Effector memory CD8-positive, alpha-beta T cell (primary cell): ENCODE data around the gene PCCA.

Source experiments
- ATAC-seq: fragments of 150-1000 bp; cut with Tn5 transposase; replicated peaks from 2 replicates; pipeline ENCODE4 v1.10.0; 2021; ENCODE audit warnings: mild to moderate bottlenecking, moderate library complexity
- DNase-seq, 3 experiments: peaks; one replicate each; pipeline ENCODE4 v3.0.0; 2021
- H3K27ac Mint-ChIP-seq, 2 donors: one replicate each; pipeline ENCODE4 v1.8.0; 2022; ENCODE audit warnings: mild to moderate bottlenecking in 2 of 2, mixed read lengths in 2 of 2, moderate library complexity in 2 of 2
- H3K27me3 Mint-ChIP-seq, 2 donors: one replicate each; pipeline ENCODE4 v1.8.0; 2022; ENCODE audit warnings: mixed read lengths in 2 of 2
- H3K36me3 Mint-ChIP-seq: one replicate; pipeline ENCODE4 v1.8.0; 2022; ENCODE audit warnings: mild to moderate bottlenecking, moderate library complexity, mixed read lengths; ENCODE audit not compliant: insufficient read depth
- H3K4me1 Mint-ChIP-seq, 2 donors: one replicate each; pipeline ENCODE4 v1.8.0; 2022; ENCODE audit warnings: low read depth in 2 of 2, mixed read lengths in 2 of 2
- H3K4me3 Mint-ChIP-seq, 2 donors: one replicate each; pipeline ENCODE4 v1.8.0; 2022; ENCODE audit warnings: mild to moderate bottlenecking in 2 of 2, mixed read lengths in 2 of 2, moderate library complexity in 2 of 2
- H3K9me3 Mint-ChIP-seq, 2 donors: one replicate each; pipeline ENCODE4 v1.8.0; 2022; ENCODE audit warnings: mixed read lengths in 2 of 2

The PCCA gene

DNA sequence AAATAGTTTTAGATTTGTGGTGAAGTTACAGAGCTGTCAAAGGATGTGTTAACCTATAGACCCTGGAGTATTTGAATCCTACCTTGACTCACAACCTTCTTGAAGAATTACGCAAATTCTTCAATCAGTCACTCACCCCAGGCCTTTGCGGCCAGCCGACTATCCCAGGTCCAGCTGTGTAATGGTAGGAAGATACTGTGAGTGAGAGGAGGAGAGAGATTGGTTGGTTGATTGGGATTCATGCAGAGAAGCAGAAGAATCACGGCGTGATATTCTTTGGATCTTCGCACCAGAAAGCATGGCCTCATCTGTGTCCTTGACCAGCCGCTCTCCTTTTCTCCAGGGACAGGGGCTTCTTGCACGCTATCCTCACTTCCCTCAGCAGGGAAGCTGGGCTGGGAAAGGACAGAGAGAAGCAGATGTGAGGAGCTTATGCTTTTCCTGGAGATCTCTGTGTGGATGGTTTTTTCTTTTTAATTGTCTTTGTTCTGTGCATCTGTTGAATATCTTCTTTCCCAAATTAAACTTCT, 250.6 kb downstream of the PCCA start:
- no peak overlapping the region for H3K27ac Mint-ChIP-seq
- peaks cover 0 to 1% of the 10 kb centered on the region in 2 donors for H3K9me3 Mint-ChIP-seq
- no peaks in the 10 kb centered on the region for H3K36me3 Mint-ChIP-seq
- H3K4me3 Mint-ChIP-seq: no peak overlapping the region
- no peak for ATAC-seq
- DNase-seq: no peak
- H3K4me1 Mint-ChIP-seq: peaks cover 17% of the 10 kb centered on the region in 2 donors
- H3K27me3 Mint-ChIP-seq: no peaks in the 10 kb centered on the region

DNA sequence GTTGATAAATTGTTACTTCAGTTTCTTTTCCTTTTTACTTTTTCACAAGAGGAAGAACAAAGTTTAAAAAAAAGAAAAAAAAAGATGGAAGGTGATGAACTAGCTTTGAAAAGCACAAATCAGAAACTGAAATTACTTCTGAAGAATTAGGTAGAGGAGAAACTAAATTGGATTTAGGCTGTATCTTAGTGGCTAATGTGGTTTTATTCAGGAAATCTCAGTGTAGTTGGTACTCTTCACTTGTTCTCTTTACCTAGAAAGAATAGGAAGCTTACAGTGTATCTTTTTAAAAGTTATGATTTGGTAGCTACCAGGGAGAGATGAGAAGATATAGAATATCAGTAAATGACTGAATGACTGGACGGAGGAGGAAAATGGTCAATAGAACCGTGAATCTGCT, 252.0 kb downstream of the PCCA start:
- no peak for DNase-seq
- Mint-ChIP-seq H3K4me1 (peaks cover 16 to 17% of the 10 kb centered on the region in 2 donors), H3K27me3 (no peaks in the 10 kb centered on the region), H3K9me3 (no peaks in the 10 kb centered on the region), H3K4me3 (peak overlapping the region in 1 of 2 donors; percentile 32), H3K36me3 (no peaks in the 10 kb centered on the region), H3K27ac (peak overlapping the region; percentile 14 to 81)
- no peak for ATAC-seq

DNA sequence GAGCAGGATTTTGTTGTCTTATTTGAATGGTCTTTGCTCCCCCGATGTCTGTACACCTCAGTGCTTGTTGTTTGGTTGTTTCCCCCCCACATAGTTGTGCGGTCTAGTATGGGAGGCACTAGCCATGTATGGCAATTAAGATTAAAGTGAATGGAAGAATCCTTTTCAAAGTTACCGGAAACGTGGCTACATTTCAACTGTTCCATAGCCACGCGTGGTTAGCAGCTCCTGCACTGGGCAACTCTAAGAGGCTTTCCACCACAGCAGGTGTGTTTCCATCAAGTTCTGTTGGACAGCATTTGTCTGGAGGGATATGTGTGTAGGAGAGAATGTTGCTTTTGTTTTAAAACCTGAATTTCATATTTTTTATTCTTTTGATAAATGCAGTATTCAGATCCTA, 252.4 kb downstream of the PCCA start:
- Mint-ChIP-seq H3K36me3 (no peaks in the 10 kb centered on the region), H3K4me1 (peaks cover 16 to 17% of the 10 kb centered on the region in 2 donors), H3K9me3 (no peaks in the 10 kb centered on the region), H3K27me3 (no peaks in the 10 kb centered on the region), H3K4me3 (no peak overlapping the region), H3K27ac (peak overlapping the region; percentile 14 to 81)
- no peak for DNase-seq
- no peak for ATAC-seq

DNA sequence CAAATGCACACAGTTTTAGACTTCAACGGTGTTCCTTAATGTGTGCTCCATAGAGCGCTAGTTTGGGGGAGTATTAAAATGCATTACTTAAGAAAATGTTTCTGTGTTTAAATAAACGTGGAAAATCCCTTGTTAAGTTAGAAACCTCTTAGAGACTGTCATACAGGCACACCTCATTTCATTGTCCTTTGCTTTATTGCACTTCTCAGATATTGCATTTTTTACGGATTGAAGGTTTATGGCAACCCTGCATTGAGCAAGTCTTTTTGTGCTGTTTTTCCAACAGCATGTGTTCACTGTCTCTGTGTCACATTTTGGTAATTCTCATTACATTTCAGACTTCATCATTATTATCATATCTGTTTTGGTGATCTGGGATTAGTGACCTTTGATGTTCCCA, 255.7 kb downstream of the PCCA start:
- DNase-seq (no peak), ATAC-seq (no peak)
- Mint-ChIP-seq H3K36me3 (no peaks in the 10 kb centered on the region), H3K4me1 (peaks cover 16 to 17% of the 10 kb centered on the region in 2 donors), H3K27ac (no peak overlapping the region), H3K4me3 (no peak overlapping the region), H3K9me3 (no peaks in the 10 kb centered on the region), H3K27me3 (no peaks in the 10 kb centered on the region)

DNA sequence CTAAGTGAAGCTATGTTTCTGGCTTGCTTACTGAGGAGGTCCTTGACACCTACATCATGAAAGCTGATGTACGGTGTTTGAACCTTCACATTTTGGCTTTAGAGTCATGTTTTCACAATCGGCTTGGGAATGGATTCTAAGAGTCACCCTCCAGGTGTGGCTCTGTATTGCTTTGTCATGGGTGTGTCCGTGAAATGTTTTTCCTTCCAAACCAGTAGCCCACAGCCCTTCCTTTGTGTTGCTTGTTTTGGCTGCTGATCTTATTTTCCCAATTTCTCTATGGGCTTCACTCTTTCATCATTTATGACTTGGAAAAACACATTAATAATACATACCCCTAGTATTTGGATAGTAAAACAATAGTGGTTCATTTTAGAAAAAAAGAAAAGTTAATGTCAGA, 259.1 kb downstream of the PCCA start:
- H3K4me3 Mint-ChIP-seq: no peak overlapping the region
- H3K36me3 Mint-ChIP-seq: no peaks in the 10 kb centered on the region
- no peak for DNase-seq
- no peaks in the 10 kb centered on the region for H3K27me3 Mint-ChIP-seq
- no peaks in the 10 kb centered on the region for H3K9me3 Mint-ChIP-seq
- no peaks in the 10 kb centered on the region for H3K4me1 Mint-ChIP-seq
- H3K27ac Mint-ChIP-seq: no peak overlapping the region
- ATAC-seq: no peak

DNA sequence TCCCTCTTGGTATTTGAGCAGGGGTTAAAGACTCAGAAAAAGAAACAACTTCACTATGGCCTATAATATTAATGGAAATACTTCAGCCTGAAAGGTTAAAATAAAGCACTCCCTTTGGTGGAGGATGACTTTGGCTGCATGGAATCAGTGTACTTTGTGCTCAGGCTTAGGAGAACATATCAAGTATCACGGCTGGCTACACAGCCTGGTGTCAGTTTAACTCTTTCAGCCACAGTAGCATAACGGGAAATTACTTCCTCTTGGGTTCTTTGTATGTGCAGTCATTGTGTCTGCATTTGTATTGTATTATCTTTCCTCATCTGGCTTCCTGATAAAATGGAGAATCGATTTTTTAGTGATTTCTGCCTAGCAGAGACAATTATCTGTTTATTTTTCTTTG, 260.7 kb downstream of the PCCA start:
- Mint-ChIP-seq H3K36me3 (no peaks in the 10 kb centered on the region), H3K9me3 (no peaks in the 10 kb centered on the region), H3K4me3 (no peak overlapping the region), H3K4me1 (no peaks in the 10 kb centered on the region), H3K27me3 (no peaks in the 10 kb centered on the region), H3K27ac (no peak overlapping the region)
- DNase-seq: no peak
- ATAC-seq: no peak

DNA sequence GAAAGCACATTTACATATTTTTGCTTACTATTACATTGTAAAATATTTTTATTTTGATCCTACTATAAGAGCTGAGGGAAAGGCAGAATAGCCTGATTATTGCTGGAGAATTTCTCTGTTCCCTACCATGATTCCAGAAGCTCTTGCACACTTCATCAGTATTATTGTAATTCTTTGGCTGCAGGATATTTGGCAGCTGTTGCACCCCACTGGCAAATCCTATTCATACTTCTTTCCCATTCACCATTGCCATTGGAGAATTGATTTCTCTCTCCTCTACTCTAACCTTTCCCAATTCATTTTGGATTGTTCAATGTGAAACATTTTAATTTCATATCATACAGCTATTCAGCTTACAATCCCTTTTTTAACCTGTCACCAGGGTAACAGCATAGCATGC, 261.7 kb downstream of the PCCA start:
- H3K9me3 Mint-ChIP-seq: no peaks in the 10 kb centered on the region
- no peak overlapping the region for H3K4me3 Mint-ChIP-seq
- no peaks in the 10 kb centered on the region for H3K27me3 Mint-ChIP-seq
- no peak for DNase-seq
- no peak overlapping the region for H3K27ac Mint-ChIP-seq
- H3K4me1 Mint-ChIP-seq: no peaks in the 10 kb centered on the region
- no peaks in the 10 kb centered on the region for H3K36me3 Mint-ChIP-seq
- ATAC-seq: no peak

DNA sequence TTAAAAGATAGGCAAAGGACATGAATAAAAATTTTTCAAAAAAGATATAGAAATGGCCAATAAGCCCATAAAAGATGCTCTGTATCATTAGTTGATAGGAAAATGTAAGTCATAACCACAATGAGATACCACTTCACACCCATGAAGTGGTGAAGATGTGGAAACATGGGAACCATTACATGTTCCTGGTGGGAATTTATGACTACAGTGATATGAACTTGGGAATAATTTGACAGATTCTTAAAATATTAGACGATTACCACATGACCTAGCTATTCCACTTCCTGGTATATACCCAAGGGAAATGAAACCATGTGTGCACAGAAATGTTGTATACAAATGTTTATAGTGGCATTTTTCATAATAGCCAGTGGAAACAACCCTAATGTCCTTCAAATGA, 267.5 kb downstream of the PCCA start:
- Mint-ChIP-seq H3K9me3 (no peaks in the 10 kb centered on the region), H3K27me3 (no peaks in the 10 kb centered on the region)

DNA sequence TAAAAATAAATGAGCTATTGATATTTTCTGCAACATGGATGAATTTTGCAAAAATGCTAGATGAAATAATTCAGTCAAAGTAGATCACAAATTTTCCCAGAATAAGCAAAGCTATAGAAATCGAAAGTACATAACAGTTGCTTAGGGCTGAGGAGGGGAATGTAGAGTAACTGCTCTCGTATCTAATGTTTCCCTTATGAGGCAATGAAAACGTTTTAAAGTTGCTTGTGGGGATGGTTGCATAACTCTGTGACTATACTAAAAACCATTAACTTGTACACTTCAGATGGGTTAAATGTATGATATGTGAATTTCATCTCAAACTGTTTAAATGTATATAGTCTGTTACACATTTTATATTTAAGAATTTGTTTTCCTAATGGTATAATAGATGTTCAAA, 268.0 kb downstream of the PCCA start:
- H3K4me3 Mint-ChIP-seq: no peak overlapping the region
- H3K4me1 Mint-ChIP-seq: no peaks in the 10 kb centered on the region
- H3K36me3 Mint-ChIP-seq: no peaks in the 10 kb centered on the region
- H3K27me3 Mint-ChIP-seq: no peaks in the 10 kb centered on the region
- ATAC-seq (no peak), DNase-seq (no peak)
- H3K9me3 Mint-ChIP-seq: no peaks in the 10 kb centered on the region
- H3K27ac Mint-ChIP-seq: no peak overlapping the region

More for the DNA sequence above, 267.5 kb downstream of the PCCA start:
- Mint-ChIP-seq H3K4me1 (no peaks in the 10 kb centered on the region), H3K4me3 (no peak overlapping the region), H3K36me3 (no peaks in the 10 kb centered on the region), H3K27ac (no peak overlapping the region)
- no peak for DNase-seq
- no peak for ATAC-seq

DNA sequence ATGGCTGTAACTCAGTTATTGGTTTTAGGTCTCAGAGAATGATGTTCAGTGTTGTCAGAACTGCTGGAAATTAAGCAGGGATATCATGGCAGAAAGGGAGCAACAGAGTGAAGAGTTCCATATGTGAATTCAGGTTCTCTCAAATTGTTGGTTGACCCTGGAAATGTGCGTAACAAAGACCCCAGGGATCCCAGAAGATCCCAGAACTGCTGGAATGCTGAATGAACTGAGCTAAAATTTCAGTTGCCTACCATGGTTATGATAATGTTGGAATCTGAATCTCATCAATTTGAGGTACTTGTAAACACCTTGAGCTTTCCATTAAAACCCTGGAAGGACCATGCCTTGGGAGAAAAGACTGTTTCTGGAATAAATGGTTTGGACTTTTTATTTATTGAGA, 268.9 kb downstream of the PCCA start:
- H3K27ac Mint-ChIP-seq: no peak overlapping the region
- H3K9me3 Mint-ChIP-seq: no peaks in the 10 kb centered on the region
- ATAC-seq (no peak), DNase-seq (no peak)
- H3K4me3 Mint-ChIP-seq: no peak overlapping the region
- no peaks in the 10 kb centered on the region for H3K27me3 Mint-ChIP-seq
- H3K36me3 Mint-ChIP-seq: no peaks in the 10 kb centered on the region
- H3K4me1 Mint-ChIP-seq: no peaks in the 10 kb centered on the region

DNA sequence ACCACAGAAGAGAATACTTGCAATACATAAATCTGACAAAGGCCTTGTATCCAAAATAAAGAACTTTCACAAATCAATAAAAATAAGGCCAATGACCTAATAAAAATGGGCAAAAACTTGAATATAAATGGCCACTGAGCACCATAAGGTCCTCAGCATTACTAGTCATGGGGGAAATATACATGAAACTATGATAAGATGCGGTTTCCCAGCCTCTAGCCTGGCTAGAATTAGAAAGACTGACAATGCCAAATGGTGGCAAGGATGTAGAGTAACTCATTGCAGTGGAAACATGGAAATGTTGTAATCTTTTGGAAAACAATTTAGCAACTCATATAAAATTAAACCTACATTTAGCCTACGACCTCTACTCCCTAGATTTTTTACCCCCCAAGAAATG, 272.6 kb downstream of the PCCA start:
- ATAC-seq (no peak), DNase-seq (no peak)
- Mint-ChIP-seq H3K4me1 (peaks cover 3 to 4% of the 10 kb centered on the region in 2 donors), H3K9me3 (no peaks in the 10 kb centered on the region), H3K4me3 (no peak overlapping the region), H3K27me3 (no peaks in the 10 kb centered on the region), H3K27ac (no peak overlapping the region), H3K36me3 (no peaks in the 10 kb centered on the region)

DNA sequence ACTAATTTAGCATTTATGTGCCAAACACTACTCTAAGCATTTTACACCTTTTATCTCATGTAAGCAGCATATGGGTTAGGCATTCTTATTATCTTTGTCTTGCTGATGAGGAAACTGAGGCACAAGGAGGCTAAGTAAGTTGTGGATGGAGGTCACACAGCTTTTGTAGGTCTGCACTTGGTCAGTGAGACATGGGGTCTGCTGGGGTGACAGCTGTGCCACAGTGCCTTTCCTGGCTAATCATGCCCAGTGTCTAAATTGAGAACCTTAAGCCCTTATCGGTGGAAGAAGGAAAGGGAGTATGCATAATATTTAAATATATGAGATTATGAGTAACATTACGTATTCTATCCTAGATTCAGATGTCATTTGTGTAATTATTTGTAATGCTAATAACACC, 273.5 kb downstream of the PCCA start:
- no peaks in the 10 kb centered on the region for H3K27me3 Mint-ChIP-seq
- peaks cover 3 to 4% of the 10 kb centered on the region in 2 donors for H3K4me1 Mint-ChIP-seq
- no peak for DNase-seq
- H3K9me3 Mint-ChIP-seq: no peaks in the 10 kb centered on the region
- H3K4me3 Mint-ChIP-seq: no peak overlapping the region
- no peaks in the 10 kb centered on the region for H3K36me3 Mint-ChIP-seq
- ATAC-seq: no peak
- H3K27ac Mint-ChIP-seq: no peak overlapping the region

DNA sequence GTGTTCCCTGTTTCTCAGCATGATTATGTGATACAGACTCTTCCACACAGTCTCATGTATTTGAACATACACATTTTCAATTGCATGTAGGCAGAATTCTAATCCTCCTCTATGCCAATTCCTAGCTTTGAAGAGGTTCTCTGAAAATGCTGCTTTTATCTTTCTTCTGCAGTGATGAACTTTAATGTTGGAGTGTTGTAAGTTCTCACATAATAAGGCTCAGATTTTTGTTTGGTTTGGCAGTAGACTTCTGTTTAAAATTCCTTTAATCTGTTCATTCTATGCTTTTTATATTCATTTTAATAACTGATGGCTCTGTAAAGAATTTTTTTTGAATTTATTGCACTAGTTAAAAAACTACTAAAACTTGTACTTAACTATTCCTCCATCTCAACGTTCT, 273.9 kb downstream of the PCCA start:
- Mint-ChIP-seq H3K9me3 (no peaks in the 10 kb centered on the region), H3K27ac (no peak overlapping the region), H3K36me3 (no peaks in the 10 kb centered on the region), H3K4me3 (no peak overlapping the region), H3K4me1 (peaks cover 3 to 4% of the 10 kb centered on the region in 2 donors), H3K27me3 (no peaks in the 10 kb centered on the region)
- ATAC-seq (no peak), DNase-seq (no peak)

DNA sequence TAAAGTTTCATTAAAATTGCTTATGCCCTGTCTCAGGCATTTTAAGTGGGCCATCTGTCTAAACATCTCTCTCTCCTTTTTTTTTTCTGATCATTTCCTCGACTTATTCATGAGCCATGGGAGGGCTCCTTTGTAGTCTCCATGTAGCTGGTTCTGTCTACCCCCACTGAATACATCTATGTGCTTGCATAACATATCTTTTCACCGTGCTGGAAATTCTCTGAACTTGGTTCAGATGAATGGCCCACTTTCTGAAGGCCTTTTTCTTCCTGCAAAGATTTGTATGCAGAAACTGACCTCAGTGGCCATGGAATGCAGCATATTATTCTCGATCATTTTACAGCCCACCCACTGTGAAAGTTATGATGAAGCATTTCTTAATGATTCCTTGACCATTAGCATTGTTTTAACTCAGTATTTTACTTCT, 274.4 kb downstream of the PCCA start:
- Mint-ChIP-seq H3K27me3 (no peaks in the 10 kb centered on the region), H3K36me3 (no peaks in the 10 kb centered on the region), H3K9me3 (no peaks in the 10 kb centered on the region), H3K4me1 (peaks cover 3 to 4% of the 10 kb centered on the region in 2 donors), H3K4me3 (no peak overlapping the region), H3K27ac (no peak overlapping the region)
- DNase-seq (no peak), ATAC-seq (no peak)

DNA sequence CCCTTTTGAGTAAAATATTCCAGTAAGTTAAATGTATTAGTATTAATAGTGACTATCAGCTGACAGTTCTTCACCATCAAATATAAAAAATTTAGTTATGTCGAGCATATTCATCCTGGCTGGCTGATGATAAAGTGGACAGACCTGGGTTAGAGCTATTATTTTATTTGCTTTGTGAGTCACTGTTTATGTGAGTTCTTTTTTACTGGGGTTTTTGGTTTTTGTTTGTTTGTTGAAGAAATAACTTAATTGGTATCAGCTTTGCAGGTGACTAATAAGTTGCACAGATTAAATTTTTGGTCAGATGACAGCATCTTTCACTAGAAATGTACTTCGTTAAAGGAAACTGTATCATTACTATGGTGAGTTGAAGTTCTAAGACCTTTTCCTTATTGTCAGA, 275.0 kb downstream of the PCCA start:
- H3K27ac Mint-ChIP-seq: no peak overlapping the region
- H3K9me3 Mint-ChIP-seq: no peaks in the 10 kb centered on the region
- DNase-seq (no peak), ATAC-seq (no peak)
- H3K4me3 Mint-ChIP-seq: no peak overlapping the region
- H3K36me3 Mint-ChIP-seq: no peaks in the 10 kb centered on the region
- H3K4me1 Mint-ChIP-seq: peaks cover 3 to 4% of the 10 kb centered on the region in 2 donors
- H3K27me3 Mint-ChIP-seq: no peaks in the 10 kb centered on the region
